ENCODE measurements around the gene SMG7.

SMG7 gene

GRCh38 chr1:183577897-183578465 lies 105.7 kb downstream of the SMG7 start:
- Histone ChIP-seq H3K4me3 (ENCODE audit: low read depth, low read length) (no peak overlapping the region), H3K9me3 (no peaks in the 10 kb centered on the region), H3K36me3 (no peaks in the 10 kb centered on the region), H3K4me1 (no peaks in the 10 kb centered on the region), H3K27me3 (no peaks in the 10 kb centered on the region)
- DNase-seq, result no peak
- no peak for TF ChIP-seq CTCF (IDR thresholded peaks at IDR 0.05; ENCODE audit: low read depth, low read length)

- Histone ChIP-seq H3K36me3 (no peaks in the 10 kb centered on the region), H3K27me3 (no peaks in the 10 kb centered on the region)
- DNase-seq, result no peak
These were observed 106.6 kb downstream of the SMG7 start for GRCh38 chr1:183578856-183579255.

GRCh38 chr1:183580281-183580682 lies 108.0 kb downstream of the SMG7 start:
- H3K27me3 ChIP-seq, result no peaks in the 10 kb centered on the region
- no peaks in the 10 kb centered on the region for H3K4me1 ChIP-seq
- peak; percentile 60 for TF ChIP-seq CTCF (IDR thresholded peaks at IDR 0.05; ENCODE audit: low read depth, low read length)
- peak; percentile 46 for DNase-seq
- H3K9me3 ChIP-seq, result no peaks in the 10 kb centered on the region
- H3K36me3 ChIP-seq, result no peaks in the 10 kb centered on the region
- no peak overlapping the region for H3K4me3 ChIP-seq (ENCODE audit: low read depth, low read length)

More at GRCh38 chr1:183578856-183579255, 106.6 kb downstream of the SMG7 start:
- TF ChIP-seq CTCF (IDR thresholded peaks at IDR 0.05; ENCODE audit: low read depth, low read length), result no peak
- Histone ChIP-seq H3K4me3 (ENCODE audit: low read depth, low read length) (no peak overlapping the region), H3K4me1 (no peaks in the 10 kb centered on the region), H3K9me3 (no peaks in the 10 kb centered on the region)

- Histone ChIP-seq H3K9me3 (no peaks in the 10 kb centered on the region), H3K4me1 (no peaks in the 10 kb centered on the region), H3K4me3 (ENCODE audit: low read depth, low read length) (no peak overlapping the region), H3K36me3 (no peaks in the 10 kb centered on the region), H3K27me3 (no peaks in the 10 kb centered on the region)
- no peak for TF ChIP-seq CTCF (IDR thresholded peaks at IDR 0.05; ENCODE audit: low read depth, low read length)
- no peak for DNase-seq
These were observed 109.9 kb downstream of the SMG7 start for GRCh38 chr1:183582021-183582713.

GRCh38 chr1:183583466-183583865 lies 111.2 kb downstream of the SMG7 start:
- Histone ChIP-seq H3K4me3 (ENCODE audit: low read depth, low read length) (no peak overlapping the region), H3K36me3 (no peaks in the 10 kb centered on the region), H3K27me3 (no peaks in the 10 kb centered on the region), H3K9me3 (no peaks in the 10 kb centered on the region), H3K4me1 (no peaks in the 10 kb centered on the region)
- no peak for DNase-seq
- TF ChIP-seq CTCF (IDR thresholded peaks at IDR 0.05; ENCODE audit: low read depth, low read length), result no peak

GRCh38 chr1:183584147-183584546 lies 111.8 kb downstream of the SMG7 start:
- no peak for DNase-seq
- Histone ChIP-seq H3K4me1 (no peaks in the 10 kb centered on the region), H3K9me3 (no peaks in the 10 kb centered on the region), H3K4me3 (ENCODE audit: low read depth, low read length) (no peak overlapping the region), H3K36me3 (no peaks in the 10 kb centered on the region), H3K27me3 (no peaks in the 10 kb centered on the region)
- TF ChIP-seq CTCF (IDR thresholded peaks at IDR 0.05; ENCODE audit: low read depth, low read length), result no peak
